ENCODE results near the gene FFAR1.

The FFAR1 gene

DNA sequence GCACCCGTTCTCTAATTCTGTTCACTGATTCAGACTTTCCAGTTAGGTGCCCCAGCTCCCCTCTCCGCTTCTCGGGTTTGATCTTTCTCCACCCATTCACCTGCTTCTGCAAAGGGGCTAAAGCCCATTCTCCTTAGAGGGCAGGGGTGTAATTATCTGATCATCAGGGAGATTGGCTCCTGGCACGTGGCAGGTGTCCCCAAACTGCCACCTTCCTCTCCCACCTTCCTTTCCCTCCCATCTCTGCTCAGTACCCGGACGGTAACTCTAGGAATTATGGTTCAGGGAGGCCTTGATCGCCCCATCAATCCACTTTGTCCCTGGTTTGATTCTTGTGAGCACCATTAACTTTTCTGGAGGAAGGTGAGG lies 212 bp downstream of the FFAR1 start:
- H3K4me3 ChIP-seq (ENCODE audit: low read depth, low read length): no peak overlapping the region
- DNase-seq (ENCODE audit: low read depth): no peak
- TF ChIP-seq, protein P1, sequence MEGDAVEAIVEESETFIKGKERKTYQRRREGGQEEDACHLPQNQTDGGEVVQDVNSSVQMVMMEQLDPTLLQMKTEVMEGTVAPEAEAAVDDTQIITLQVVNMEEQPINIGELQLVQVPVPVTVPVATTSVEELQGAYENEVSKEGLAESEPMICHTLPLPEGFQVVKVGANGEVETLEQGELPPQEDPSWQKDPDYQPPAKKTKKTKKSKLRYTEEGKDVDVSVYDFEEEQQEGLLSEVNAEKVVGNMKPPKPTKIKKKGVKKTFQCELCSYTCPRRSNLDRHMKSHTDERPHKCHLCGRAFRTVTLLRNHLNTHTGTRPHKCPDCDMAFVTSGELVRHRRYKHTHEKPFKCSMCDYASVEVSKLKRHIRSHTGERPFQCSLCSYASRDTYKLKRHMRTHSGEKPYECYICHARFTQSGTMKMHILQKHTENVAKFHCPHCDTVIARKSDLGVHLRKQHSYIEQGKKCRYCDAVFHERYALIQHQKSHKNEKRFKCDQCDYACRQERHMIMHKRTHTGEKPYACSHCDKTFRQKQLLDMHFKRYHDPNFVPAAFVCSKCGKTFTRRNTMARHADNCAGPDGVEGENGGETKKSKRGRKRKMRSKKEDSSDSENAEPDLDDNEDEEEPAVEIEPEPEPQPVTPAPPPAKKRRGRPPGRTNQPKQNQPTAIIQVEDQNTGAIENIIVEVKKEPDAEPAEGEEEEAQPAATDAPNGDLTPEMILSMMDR (IDR thresholded peaks at IDR 0.05; ENCODE audit: insufficient read depth, low read depth, low read length, missing control alignments): no peak

- H3K4me3 ChIP-seq (ENCODE audit: low read depth, low read length): no peak overlapping the region
- TF ChIP-seq, protein P1 (IDR thresholded peaks at IDR 0.05; ENCODE audit: insufficient read depth, low read depth, low read length, missing control alignments): no peak
- peak; percentile 63 for DNase-seq (ENCODE audit: low read depth)
These were observed 1.4 kb downstream of the FFAR1 start for GRCh38 chr19:35348911-35349611.

DNA sequence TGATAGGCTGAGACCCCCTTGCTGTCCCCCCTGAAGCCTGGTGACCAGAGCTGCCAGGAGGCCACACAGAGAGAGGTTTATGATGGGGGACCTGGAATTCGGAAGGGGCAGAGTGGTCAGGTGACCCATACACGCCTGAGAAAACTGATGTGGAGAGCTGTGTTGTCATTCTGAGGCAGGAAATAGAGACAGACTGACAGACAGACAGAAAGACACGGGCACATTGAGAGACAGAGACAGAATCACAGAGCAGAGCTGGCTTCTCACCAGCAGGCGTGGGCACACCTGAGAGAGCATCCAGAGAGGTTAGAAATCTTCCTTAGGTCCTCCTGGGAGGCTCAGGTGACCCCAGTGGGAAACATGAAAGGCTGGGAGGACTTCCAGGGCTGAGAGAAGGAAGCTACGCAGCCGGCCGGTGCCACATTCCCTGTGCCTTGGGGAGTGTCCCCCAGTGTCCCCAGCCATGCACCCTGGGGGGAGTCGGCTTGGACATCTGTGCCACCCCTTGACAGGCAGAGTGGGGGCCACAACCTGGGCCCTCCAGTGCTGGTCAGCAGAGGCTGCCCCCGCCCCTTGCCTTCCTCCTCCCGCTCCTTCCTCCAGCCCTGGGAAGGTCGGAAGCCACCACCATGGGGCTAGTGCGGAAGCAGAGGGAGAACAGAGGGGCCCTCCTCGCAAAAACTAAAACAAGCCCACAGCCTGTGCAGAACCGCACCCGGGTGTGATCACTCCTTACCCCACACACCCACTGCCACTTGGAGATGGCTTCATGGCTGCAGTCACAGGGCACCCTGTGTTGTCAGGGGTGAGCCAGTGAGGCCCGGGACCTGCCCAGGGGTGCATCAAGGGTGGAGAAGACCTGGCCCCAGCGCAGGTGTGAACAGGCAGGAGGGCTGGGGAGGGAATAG lies 2.2 kb downstream of the FFAR1 start:
- TF ChIP-seq, protein P1 (IDR thresholded peaks at IDR 0.05; ENCODE audit: insufficient read depth, low read depth, low read length, missing control alignments): no peak
- H3K4me3 ChIP-seq (ENCODE audit: low read depth, low read length): no peak overlapping the region
- DNase-seq (ENCODE audit: low read depth): peak; percentile 34

DNA sequence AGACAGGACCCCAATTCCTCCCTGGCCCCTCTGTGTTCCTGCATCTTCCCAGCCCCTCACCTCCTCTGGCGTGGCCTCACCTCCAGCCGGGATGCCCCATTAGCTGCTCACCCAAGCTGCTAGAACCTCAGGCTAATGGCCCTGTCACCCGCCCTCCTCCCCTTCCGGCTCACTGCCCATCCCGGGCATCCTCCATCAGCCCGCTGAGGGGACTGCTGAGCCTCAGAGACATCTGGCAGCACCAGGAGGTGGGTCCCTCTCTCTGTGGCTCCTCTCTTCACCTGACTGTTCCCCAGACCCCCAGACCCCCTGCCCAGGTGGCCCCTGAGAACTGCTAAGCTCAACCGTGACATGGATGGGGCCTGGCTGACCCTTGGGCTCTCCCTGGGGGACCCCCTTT lies 2.9 kb downstream of the FFAR1 start:
- H3K4me3 ChIP-seq (ENCODE audit: low read depth, low read length): no peak overlapping the region
- peak; percentile 5 for DNase-seq (ENCODE audit: low read depth)
- TF ChIP-seq, protein P1 (IDR thresholded peaks at IDR 0.05; ENCODE audit: insufficient read depth, low read depth, low read length, missing control alignments): no peak

- DNase-seq (ENCODE audit: low read depth): no peak
- TF ChIP-seq, protein P1 (IDR thresholded peaks at IDR 0.05; ENCODE audit: insufficient read depth, low read depth, low read length, missing control alignments): no peak
- no peak overlapping the region for H3K4me3 ChIP-seq (ENCODE audit: low read depth, low read length)
These were observed 3.9 kb downstream of the FFAR1 start for GRCh38 chr19:35351411-35352176.

- no peak overlapping the region for H3K4me3 ChIP-seq (ENCODE audit: low read depth, low read length)
- TF ChIP-seq, protein P1 (IDR thresholded peaks at IDR 0.05; ENCODE audit: insufficient read depth, low read depth, low read length, missing control alignments): no peak
- peak; percentile 2 for DNase-seq (ENCODE audit: low read depth)
These were observed 4.4 kb downstream of the FFAR1 start for GRCh38 chr19:35352177-35352447.

All from GM12865 (cell line).